ENCODE results near the gene LINS1. TPM values are rescaled to one million over a fixed set of nuclear protein-coding genes. Genes with fewer than 3 reads are reported as not detected.

Gene LINS1
- total RNA-seq, 1 donor from 2014 or later = 17.0 TPM

DNA sequence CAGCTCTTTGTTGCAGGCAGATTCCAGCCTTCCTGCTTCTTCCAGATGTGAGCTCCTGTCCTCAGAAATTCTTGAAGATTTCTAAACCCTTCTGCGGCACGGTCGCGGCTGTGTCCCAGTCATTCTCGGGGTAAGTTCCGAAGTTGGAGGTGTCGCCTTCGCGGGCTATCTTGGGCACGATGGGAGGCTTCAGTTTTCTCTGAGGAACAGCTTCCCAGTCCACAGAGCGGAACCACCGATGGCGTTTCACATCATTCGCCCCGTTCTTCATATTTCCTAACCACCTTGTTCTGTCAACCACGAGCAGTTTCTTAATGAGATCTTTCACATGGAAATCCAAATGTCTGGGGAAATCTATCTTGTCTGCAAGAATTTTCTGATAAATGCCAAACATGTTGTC is 48.5 kb downstream of the LINS1 start:
- DNase-seq (ENCODE audit: low spot score in 2 of 2, unreplicated experiment in 2 of 2) = no peak
- Mint-ChIP-seq H3K27me3 (ENCODE audit: low read depth) (no peaks in the 10 kb centered on the region), H3K27ac (no peak overlapping the region), H3K4me3 (no peak overlapping the region), H3K36me3 (peaks cover 14% of the 10 kb centered on the region), H3K9me3 (peaks cover 24% of the 10 kb centered on the region), H3K4me1 (no peaks in the 10 kb centered on the region)
- TF ChIP-seq, protein P1, sequence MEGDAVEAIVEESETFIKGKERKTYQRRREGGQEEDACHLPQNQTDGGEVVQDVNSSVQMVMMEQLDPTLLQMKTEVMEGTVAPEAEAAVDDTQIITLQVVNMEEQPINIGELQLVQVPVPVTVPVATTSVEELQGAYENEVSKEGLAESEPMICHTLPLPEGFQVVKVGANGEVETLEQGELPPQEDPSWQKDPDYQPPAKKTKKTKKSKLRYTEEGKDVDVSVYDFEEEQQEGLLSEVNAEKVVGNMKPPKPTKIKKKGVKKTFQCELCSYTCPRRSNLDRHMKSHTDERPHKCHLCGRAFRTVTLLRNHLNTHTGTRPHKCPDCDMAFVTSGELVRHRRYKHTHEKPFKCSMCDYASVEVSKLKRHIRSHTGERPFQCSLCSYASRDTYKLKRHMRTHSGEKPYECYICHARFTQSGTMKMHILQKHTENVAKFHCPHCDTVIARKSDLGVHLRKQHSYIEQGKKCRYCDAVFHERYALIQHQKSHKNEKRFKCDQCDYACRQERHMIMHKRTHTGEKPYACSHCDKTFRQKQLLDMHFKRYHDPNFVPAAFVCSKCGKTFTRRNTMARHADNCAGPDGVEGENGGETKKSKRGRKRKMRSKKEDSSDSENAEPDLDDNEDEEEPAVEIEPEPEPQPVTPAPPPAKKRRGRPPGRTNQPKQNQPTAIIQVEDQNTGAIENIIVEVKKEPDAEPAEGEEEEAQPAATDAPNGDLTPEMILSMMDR (IDR thresholded peaks at IDR 0.05; ENCODE audit: unreplicated experiment) = no peak

DNA sequence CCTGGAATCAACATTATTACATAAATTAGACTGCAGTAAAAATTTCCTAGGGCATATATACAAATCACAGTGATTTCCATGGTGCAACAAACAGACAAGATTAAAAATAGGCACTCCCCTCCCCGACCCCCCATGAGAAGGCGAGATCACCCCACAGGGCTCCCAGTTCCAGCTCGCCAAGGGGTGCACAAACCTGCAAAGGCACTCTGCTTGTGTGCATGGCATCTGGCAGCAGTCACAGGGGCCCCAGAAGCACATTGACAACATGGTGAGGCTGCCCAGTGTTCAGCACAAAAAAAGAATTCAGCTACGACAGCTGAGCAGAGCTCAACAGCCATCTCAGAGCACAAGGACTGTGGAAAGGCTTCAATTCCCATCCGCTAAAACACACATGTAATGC is 54.0 kb downstream of the LINS1 start:
- no peak overlapping the region for H3K4me3 Mint-ChIP-seq
- H3K27ac Mint-ChIP-seq = no peak overlapping the region
- peaks cover 19% of the 10 kb centered on the region for H3K9me3 Mint-ChIP-seq
- TF ChIP-seq, protein P1 (IDR thresholded peaks at IDR 0.05; ENCODE audit: unreplicated experiment) = no peak
- no peak for DNase-seq (ENCODE audit: low spot score in 2 of 2, unreplicated experiment in 2 of 2)
- H3K36me3 Mint-ChIP-seq = peaks cover 9% of the 10 kb centered on the region
- H3K27me3 Mint-ChIP-seq (ENCODE audit: low read depth) = peaks cover 3% of the 10 kb centered on the region
- H3K4me1 Mint-ChIP-seq = no peaks in the 10 kb centered on the region

DNA sequence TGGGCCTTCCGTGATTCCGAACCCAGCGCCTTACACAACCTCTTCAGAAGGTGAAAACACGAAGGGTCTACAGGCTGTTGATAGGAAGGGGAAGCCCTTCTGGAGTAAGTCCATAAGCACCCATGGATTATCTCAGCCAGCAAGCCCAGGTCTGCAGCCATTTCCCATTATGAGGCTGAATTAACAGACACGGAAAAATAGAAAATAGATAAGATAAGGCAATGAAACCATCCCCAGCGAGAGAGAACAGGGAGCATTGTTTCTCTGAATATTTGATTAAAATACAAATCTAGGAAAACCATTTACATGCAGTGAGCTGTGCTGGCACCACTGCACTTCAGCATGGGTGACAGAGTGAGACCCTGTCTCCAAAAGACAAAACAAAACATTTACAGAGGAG is 57.0 kb downstream of the LINS1 start:
- no peak overlapping the region for H3K4me3 Mint-ChIP-seq
- H3K27ac Mint-ChIP-seq = no peak overlapping the region
- DNase-seq (ENCODE audit: low spot score in 2 of 2, unreplicated experiment in 2 of 2) = no peak
- H3K4me1 Mint-ChIP-seq = no peaks in the 10 kb centered on the region
- H3K9me3 Mint-ChIP-seq = peaks cover under 1% of the 10 kb centered on the region
- TF ChIP-seq, protein P1 (IDR thresholded peaks at IDR 0.05; ENCODE audit: unreplicated experiment) = no peak
- peaks cover 5% of the 10 kb centered on the region for H3K27me3 Mint-ChIP-seq (ENCODE audit: low read depth)
- no peaks in the 10 kb centered on the region for H3K36me3 Mint-ChIP-seq

DNA sequence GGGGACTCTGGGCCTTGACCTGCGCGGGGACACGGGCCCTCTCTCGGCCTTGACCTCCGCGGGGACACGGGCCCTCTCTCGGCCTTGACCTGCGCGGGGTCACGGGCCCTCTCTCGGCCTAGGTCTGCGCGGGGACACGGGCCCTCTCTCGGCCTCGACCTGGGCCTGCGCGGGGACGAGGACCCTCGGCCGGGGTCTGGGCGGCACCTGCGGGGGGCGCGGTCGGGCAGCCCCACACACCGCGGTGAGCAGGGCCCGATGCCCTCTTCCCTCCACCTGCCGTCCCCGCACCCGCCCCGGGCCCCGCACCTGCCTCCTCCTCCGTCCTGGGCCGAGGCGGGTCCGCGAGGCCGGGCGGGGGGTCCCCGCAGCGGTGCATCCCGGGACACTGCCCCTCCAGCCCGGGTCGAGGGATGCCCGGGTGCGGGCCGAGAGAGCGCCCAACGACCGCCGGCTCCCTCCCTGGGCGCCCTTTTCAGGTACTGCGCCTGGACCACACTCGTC is 57.6 kb downstream of the LINS1 start:
- no peak for DNase-seq (ENCODE audit: low spot score in 2 of 2, unreplicated experiment in 2 of 2)
- no peak overlapping the region for H3K27ac Mint-ChIP-seq
- H3K4me1 Mint-ChIP-seq = no peaks in the 10 kb centered on the region
- H3K4me3 Mint-ChIP-seq = no peak overlapping the region
- H3K27me3 Mint-ChIP-seq (ENCODE audit: low read depth) = peaks cover 5% of the 10 kb centered on the region
- no peaks in the 10 kb centered on the region for H3K36me3 Mint-ChIP-seq
- TF ChIP-seq, protein P1 (IDR thresholded peaks at IDR 0.05; ENCODE audit: unreplicated experiment) = no peak
- peaks cover 4% of the 10 kb centered on the region for H3K9me3 Mint-ChIP-seq

DNA sequence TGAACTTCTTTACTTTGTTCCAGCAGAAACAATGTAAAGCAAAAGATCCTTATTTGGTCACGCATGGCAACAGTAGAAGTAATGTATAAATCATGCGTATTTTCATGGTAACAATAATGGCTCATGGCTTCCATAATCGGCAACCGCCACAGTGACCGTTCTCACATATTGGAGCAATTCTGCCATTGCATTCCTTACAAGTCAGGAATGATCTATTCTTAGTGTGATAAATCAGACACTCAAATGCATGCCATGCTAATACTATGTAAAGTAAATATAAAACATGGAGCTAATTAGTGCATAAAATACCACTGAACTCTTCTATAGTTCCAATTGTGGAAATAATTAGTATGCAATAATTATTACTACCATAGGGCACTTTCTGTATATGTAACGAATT is 59.7 kb downstream of the LINS1 start:
- Mint-ChIP-seq H3K36me3 (no peaks in the 10 kb centered on the region), H3K4me1 (no peaks in the 10 kb centered on the region), H3K9me3 (peaks cover 16% of the 10 kb centered on the region), H3K4me3 (no peak overlapping the region), H3K27ac (no peak overlapping the region), H3K27me3 (ENCODE audit: low read depth) (peaks cover 8% of the 10 kb centered on the region)
- TF ChIP-seq, protein P1 (IDR thresholded peaks at IDR 0.05; ENCODE audit: unreplicated experiment) = no peak
- DNase-seq (ENCODE audit: low spot score in 2 of 2, unreplicated experiment in 2 of 2) = no peak

DNA sequence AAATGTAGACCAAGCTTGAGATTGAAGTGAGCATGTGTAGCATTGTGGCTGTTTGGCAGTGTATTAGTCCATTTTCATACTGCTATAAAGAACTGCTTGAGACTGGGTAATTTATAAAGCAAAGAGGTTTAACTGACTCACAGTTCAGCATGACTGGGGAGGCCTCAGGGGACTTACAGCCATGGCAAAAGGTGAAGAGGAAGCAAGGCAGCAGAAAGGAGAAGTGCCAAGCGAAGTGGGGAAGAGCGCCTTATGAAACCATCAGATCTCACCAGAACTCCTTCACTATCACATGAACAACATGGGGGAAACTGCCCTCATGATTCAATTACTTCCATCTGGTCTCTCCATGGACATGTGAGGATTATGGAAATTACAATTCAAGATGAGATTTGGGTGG is 64.7 kb downstream of the LINS1 start:
- DNase-seq (ENCODE audit: low spot score in 2 of 2, unreplicated experiment in 2 of 2) = no peak
- H3K4me1 Mint-ChIP-seq = no peaks in the 10 kb centered on the region
- TF ChIP-seq, protein P1 (IDR thresholded peaks at IDR 0.05; ENCODE audit: unreplicated experiment) = no peak
- no peak overlapping the region for H3K4me3 Mint-ChIP-seq
- H3K36me3 Mint-ChIP-seq = no peaks in the 10 kb centered on the region
- H3K27me3 Mint-ChIP-seq (ENCODE audit: low read depth) = peaks cover 19% of the 10 kb centered on the region
- H3K9me3 Mint-ChIP-seq = peaks cover 19% of the 10 kb centered on the region
- H3K27ac Mint-ChIP-seq = no peak overlapping the region

Measured in mesothelial cell of epicardium (in vitro differentiated cells).